Loucy (cell line): Measurements from ENCODE around the gene SUN2.
A peak's percentile ranks its signal among the peaks of the same experiment; 100 is the strongest.

Source experiments
- H2AFZ ChIP-seq: fragments of 200-600 bp; sonication (generic); 2 replicates; pipeline ENCODE4 v1.6.0; 2016; ENCODE audit warnings: antibody characterized with exemption, mild to moderate bottlenecking, low read length, moderate library complexity
- H3F3A ChIP-seq: fragments of 200-600 bp; 2 replicates; pipeline ENCODE4 v1.6.0; 2016; ENCODE audit warnings: antibody characterized with exemption, low read depth, mild to moderate bottlenecking
- H3K27me3 ChIP-seq: fragments of 200-600 bp; sonication (generic); 2 replicates; pipeline ENCODE4 v1.6.1; 2014; ENCODE audit warnings: low read length, mild to moderate bottlenecking; ENCODE audit not compliant: insufficient read depth, poor library complexity, severe bottlenecking
- H3K36me3 ChIP-seq: fragments of 200-600 bp; sonication (generic); 2 replicates; pipeline ENCODE4 v1.6.1; 2016; ENCODE audit warnings: low read length; ENCODE audit not compliant: insufficient read depth
- H3K4me1 ChIP-seq: fragments of 200-600 bp; sonication (generic); 2 replicates; pipeline ENCODE4 v1.5.1; 2014; ENCODE audit warnings: low read length, mild to moderate bottlenecking; ENCODE audit not compliant: insufficient read depth, poor library complexity, severe bottlenecking
- H3K4me2 ChIP-seq: fragments of 200-600 bp; sonication (generic); 2 replicates; pipeline ENCODE4 v1.6.0; 2014; ENCODE audit warnings: antibody characterized with exemption, low read length, low read depth, mild to moderate bottlenecking; ENCODE audit not compliant: poor library complexity, severe bottlenecking
- H3K4me3 ChIP-seq: fragments of 200-600 bp; sonication (generic); 2 replicates; pipeline ENCODE4 v1.5.1; 2014; ENCODE audit warnings: low read length, mild to moderate bottlenecking, mixed read lengths; ENCODE audit not compliant: poor library complexity, severe bottlenecking
- H3K79me2 ChIP-seq: fragments of 200-600 bp; sonication (generic); 2 replicates; pipeline ENCODE4 v1.6.1; 2014; ENCODE audit warnings: low read length; ENCODE audit not compliant: insufficient read depth
- H3K9ac ChIP-seq: fragments of 200-600 bp; sonication (generic); 2 replicates; pipeline ENCODE4 v1.6.0; 2014; ENCODE audit warnings: mild to moderate bottlenecking, low read depth, low read length, moderate library complexity; ENCODE audit not compliant: poor library complexity, severe bottlenecking
- H3K9me2 ChIP-seq: fragments of 200-600 bp; sonication (generic); replicated peaks from 2 replicates; pipeline ENCODE4 v1.6.1; 2016; ENCODE audit warnings: low read depth, low read length, mixed read lengths
- H3K9me3 ChIP-seq: fragments of 200-600 bp; sonication (generic); 2 replicates; pipeline ENCODE4 v1.6.1; 2014; ENCODE audit warnings: mild to moderate bottlenecking, antibody characterized with exemption, low read length, low read depth; ENCODE audit not compliant: insufficient read depth
- H4K20me1 ChIP-seq: fragments of 200-600 bp; sonication (generic); 2 replicates; pipeline ENCODE4 v1.6.0; 2014; ENCODE audit warnings: antibody characterized with exemption, low read length, mild to moderate bottlenecking; ENCODE audit not compliant: insufficient read depth, poor library complexity, severe bottlenecking
- CTCF ChIP-seq: fragments of 200-600 bp; sonication (generic); conservative IDR thresholded peaks from 2 replicates; pipeline ENCODE4 v1.5.1; 2014; ENCODE audit warnings: mild to moderate bottlenecking, antibody characterized with exemption, low read length
- EZH2phosphoT487 ChIP-seq: fragments of 200-600 bp; IDR thresholded peaks from 2 replicates; pipeline ENCODE4 v1.6.1; 2018; ENCODE audit warnings: antibody characterized with exemption, mild to moderate bottlenecking, moderate library complexity, borderline replicate concordance

SUN2 gene

GRCh38 chr22:38700270-38700788, 55.5 kb downstream of the SUN2 start:
- Histone ChIP-seq H4K20me1 (peaks cover 18% of the 10 kb centered on the region), H3K79me2 (peaks cover 53% of the 10 kb centered on the region), H3K4me1 (peaks cover 55% of the 10 kb centered on the region), H2AFZ (peak overlapping the region; percentile 92), H3K9me3 (no peaks in the 10 kb centered on the region), H3K9me2 (no peaks in the 10 kb centered on the region), H3K4me3 (peak overlapping the region; percentile 94), H3K36me3 (no peaks in the 10 kb centered on the region), H3K27me3 (no peaks in the 10 kb centered on the region), H3K4me2 (peak overlapping the region; percentile 99), H3K9ac (peak overlapping the region; percentile 97), H3F3A (0 out of 2 replicates have a peak, but pooled peaks cover 3% of the 10 kb centered on the region)
- TF ChIP-seq CTCF (no peak), EZH2phosphoT487 (no peak)

GRCh38 chr22:38699784-38700183, 56.0 kb downstream of the SUN2 start:
- H3K9me3 ChIP-seq, result no peaks in the 10 kb centered on the region
- TF ChIP-seq EZH2phosphoT487, result no peak
- TF ChIP-seq CTCF, result no peak
- no peaks in the 10 kb centered on the region for H3K27me3 ChIP-seq
- peak overlapping the region; percentile 92; the same call in 1 of the 2 replicates for H2AFZ ChIP-seq
- H3K36me3 ChIP-seq, result no peaks in the 10 kb centered on the region
- no peaks in the 10 kb centered on the region for H3K9me2 ChIP-seq
- H3K9ac ChIP-seq, result peak overlapping the region; percentile 97
- 0 out of 2 replicates have a peak, but pooled peaks cover 3% of the 10 kb centered on the region for H3F3A ChIP-seq
- H3K4me1 ChIP-seq, result peaks cover 57% of the 10 kb centered on the region
- H3K4me3 ChIP-seq, result peak overlapping the region; percentile 94
- peak overlapping the region; percentile 99 for H3K4me2 ChIP-seq
- peaks cover 19% of the 10 kb centered on the region for H4K20me1 ChIP-seq
- H3K79me2 ChIP-seq, result peaks cover 58% of the 10 kb centered on the region

GRCh38 chr22:38699143-38699542, 56.7 kb downstream of the SUN2 start:
- H3F3A ChIP-seq, result 0 out of 2 replicates have a peak, but pooled peaks cover 3% of the 10 kb centered on the region
- peaks cover 21% of the 10 kb centered on the region for H4K20me1 ChIP-seq
- H3K27me3 ChIP-seq, result no peaks in the 10 kb centered on the region
- H3K9me2 ChIP-seq, result no peaks in the 10 kb centered on the region
- no peak overlapping the region for H2AFZ ChIP-seq
- no peak for TF ChIP-seq EZH2phosphoT487
- no peak for TF ChIP-seq CTCF
- peak overlapping the region; percentile 99 for H3K4me2 ChIP-seq
- peaks cover 63% of the 10 kb centered on the region for H3K79me2 ChIP-seq
- H3K36me3 ChIP-seq, result no peaks in the 10 kb centered on the region
- peak overlapping the region; percentile 97 for H3K9ac ChIP-seq
- peak overlapping the region; percentile 94 for H3K4me3 ChIP-seq
- no peaks in the 10 kb centered on the region for H3K9me3 ChIP-seq
- H3K4me1 ChIP-seq, result peaks cover 56% of the 10 kb centered on the region
